Gastroesophageal sphincter (tissue), 4 donors: ENCODE data around the gene PDGFB. TPM values are rescaled to one million over a fixed set of nuclear protein-coding genes. Genes with fewer than 3 reads are reported as not detected.
A peak's percentile ranks its signal among the peaks of the same experiment; 100 is the strongest.

ENCODE experiments used
- ATAC-seq: fragments of 150-250 bp; one replicate; pipeline ENCODE4 v1.9.1; 2016; ENCODE audit warnings: mild to moderate bottlenecking, moderate library complexity
- H3K27ac ChIP-seq, 4 donors: fragments of 200-600 bp; sonication (generic) in 3 of 4; 1 replicate in 3 of 4; 2 replicates in 1 of 4; pipeline ENCODE4 v1.5.1; 2016 to 2019
- H3K27me3 ChIP-seq: fragments of 200-600 bp; sonication (generic); one replicate; pipeline ENCODE4 v1.5.1; 2019
- H3K36me3 ChIP-seq, 2 donors: fragments of 200-600 bp; sonication (generic); one replicate each; pipeline ENCODE4 v1.5.1; 2019; ENCODE audit warnings: control low read depth in 1 of 2
- H3K4me1 ChIP-seq, 3 donors: fragments of 200-600 bp; sonication (generic); 1 replicate in 2 of 3; 2 replicates in 1 of 3; pipeline ENCODE4 v1.5.1; 2016 to 2019; ENCODE audit warnings: control low read depth in 2 of 3
- H3K4me3 ChIP-seq, 2 donors: fragments of 200-600 bp; sonication (generic); one replicate each; pipeline ENCODE4 v1.5.1; 2019; ENCODE audit warnings: mild to moderate bottlenecking in 1 of 2, moderate library complexity in 1 of 2
- H3K9me3 ChIP-seq, 3 donors: fragments of 200-600 bp; sonication (generic); one replicate each; pipeline ENCODE4 v1.5.1; 2017 to 2019; ENCODE audit warnings: control low read depth in 2 of 3
- CTCF ChIP-seq, 4 experiments: fragments of 200-600 bp in 2 of 4; fragments of 450-650 bp in 2 of 4; sonication (generic) in 1 of 4; IDR thresholded peaks; one replicate each; pipeline ENCODE4 v1.5.1; 2017 to 2019; ENCODE audit warnings: antibody characterized with exemption in 4 of 4, mild to moderate bottlenecking in 2 of 4, moderate library complexity in 2 of 4
- EP300 ChIP-seq: sonication (generic); formaldehyde crosslinking; IDR thresholded peaks from one replicate; pipeline ENCODE4 v1.6.1; 2017; ENCODE audit warnings: antibody characterized with exemption, mild to moderate bottlenecking
- POLR2A ChIP-seq, 2 donors: fragments of 450-650 bp; IDR thresholded peaks; one replicate each; pipeline ENCODE4 v1.6.1; 2017; ENCODE audit warnings: antibody characterized with exemption in 2 of 2, mild to moderate bottlenecking in 2 of 2, moderate library complexity in 1 of 2
- POLR2AphosphoS5 ChIP-seq: sonication (generic); formaldehyde crosslinking; IDR thresholded peaks from one replicate; pipeline ENCODE4 v1.6.1; 2017; ENCODE audit warnings: antibody characterized with exemption
- WGBS, 2 donors: methylation state at CpG; one replicate each; pipeline ENCODE4 v1.1.5; 2018; ENCODE audit warnings: low coverage in 1 of 2; 5-methylcytosine and 5-hydroxymethylcytosine counted together
- total RNA-seq, 4 donors: library from RNA; depleted of rRNA; stranded (reverse); fragments of >200 nt; gene quantifications; one replicate each; pipeline ENCODE4 v1.1.0, GENCODE V29; 2016

PDGFB gene
- total RNA-seq, 4 donors from 2014 or later: 7.1 to 27.9 (median 15.1) TPM

GRCh38 chr22:39238561-39238960, 6.2 kb downstream of the PDGFB start:
- H3K4me1 ChIP-seq: peaks cover 0 to 92% (median 18%) of the 10 kb centered on the region in 3 donors
- WGBS, 2 donors: 72 to 88% methylated on average over 2 to 3 of the region's 8 CpGs
- ATAC-seq: no peak
- H3K27ac ChIP-seq: peak overlapping the region in 3 of 4 donors; percentile 73 to 84 (median 74)
- no peak overlapping the region for H3K4me3 ChIP-seq
- H3K9me3 ChIP-seq: no peaks in the 10 kb centered on the region
- H3K27me3 ChIP-seq: peaks cover 46% of the 10 kb centered on the region
- H3K36me3 ChIP-seq: no peaks in the 10 kb centered on the region
- TF ChIP-seq CTCF (IDR thresholded peaks at IDR 0.05): no peak
- TF ChIP-seq EP300: no peak
- no peak for TF ChIP-seq POLR2AphosphoS5
- no peak for TF ChIP-seq POLR2A (IDR thresholded peaks at IDR 0.05)

GRCh38 chr22:39238101-39238466, 6.7 kb downstream of the PDGFB start:
- WGBS, 2 donors: 43% methylated on average over 1 of the region's 5 CpGs; no CpG with 5 or more reads in 1 of the 2 donors
- Histone ChIP-seq H3K36me3 (no peaks in the 10 kb centered on the region), H3K27ac (peak overlapping the region in 3 of 4 donors; percentile 73 to 84 (median 74)), H3K27me3 (peaks cover 43% of the 10 kb centered on the region), H3K4me1 (peaks cover 0 to 92% (median 14%) of the 10 kb centered on the region in 3 donors), H3K9me3 (no peaks in the 10 kb centered on the region), H3K4me3 (no peak overlapping the region)
- ATAC-seq: no peak
- TF ChIP-seq POLR2A (IDR thresholded peaks at IDR 0.05) (no peak), CTCF (IDR thresholded peaks at IDR 0.05) (no peak), POLR2AphosphoS5 (no peak)

DNA sequence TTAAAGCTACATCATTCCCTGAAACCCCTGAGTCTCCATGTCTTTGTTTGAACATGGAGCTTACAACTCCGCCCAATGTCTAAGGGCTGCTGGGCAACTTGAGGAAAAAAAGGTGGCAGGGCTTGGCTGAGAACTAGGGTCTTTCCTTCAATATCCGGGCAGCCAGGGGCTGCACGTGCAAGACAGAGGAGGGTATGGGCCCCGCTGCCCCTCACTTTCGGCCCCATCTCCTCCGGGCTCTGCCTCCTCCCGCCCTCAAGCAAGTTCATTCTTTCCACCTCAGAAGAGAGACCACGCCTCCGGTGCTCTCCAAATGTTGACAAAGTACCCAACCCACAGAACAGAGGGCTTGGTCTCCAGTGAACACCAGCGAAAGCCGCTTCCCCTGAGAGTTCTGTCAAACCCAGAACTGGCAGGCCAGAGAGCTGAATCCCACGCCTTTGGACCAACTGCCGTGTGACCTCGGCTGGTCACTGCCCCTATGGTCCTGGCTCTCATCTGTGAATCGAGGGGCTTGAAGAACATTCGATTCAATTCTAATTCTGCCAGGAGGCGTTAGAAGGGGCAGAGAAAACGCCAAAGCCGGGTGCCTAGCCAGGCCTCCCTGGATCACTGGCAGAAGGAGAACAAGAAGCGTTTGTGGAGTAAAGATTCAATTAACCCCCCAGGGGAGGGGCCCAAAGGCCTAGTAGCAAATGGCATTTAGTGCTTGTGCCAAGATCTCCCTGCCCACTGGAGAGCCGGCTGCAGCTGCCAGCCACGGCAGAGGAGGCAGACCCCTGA, 7.3 kb downstream of the PDGFB start:
- H3K9me3 ChIP-seq: no peaks in the 10 kb centered on the region
- peak overlapping the region in 3 of 4 donors; percentile 73 to 84 (median 74) for H3K27ac ChIP-seq
- TF ChIP-seq POLR2AphosphoS5 (no peak), POLR2A (IDR thresholded peaks at IDR 0.05) (no peak), CTCF (IDR thresholded peaks at IDR 0.05) (no peak), EP300 (no peak)
- no peak for ATAC-seq
- H3K27me3 ChIP-seq: peaks cover 37% of the 10 kb centered on the region
- 60 to 80% methylated on average over 1 to 2 of the region's 22 CpGs for WGBS, 2 donors
- no peaks in the 10 kb centered on the region for H3K36me3 ChIP-seq
- H3K4me3 ChIP-seq: no peak overlapping the region
- H3K4me1 ChIP-seq: peaks cover 0 to 90% (median 14%) of the 10 kb centered on the region in 3 donors

GRCh38 chr22:39236321-39237317, 8.2 kb downstream of the PDGFB start:
- TF ChIP-seq EP300 (no peak), CTCF (IDR thresholded peaks at IDR 0.05) (no peak), POLR2A (IDR thresholded peaks at IDR 0.05) (no peak), POLR2AphosphoS5 (no peak)
- H3K27ac ChIP-seq: peak overlapping the region in 3 of 4 donors; percentile 73 to 84 (median 74)
- 47 to 73% methylated on average over 3 to 13 of the region's 37 CpGs for WGBS, 2 donors
- no peak overlapping the region for H3K4me3 ChIP-seq
- peaks cover 0 to 8% of the 10 kb centered on the region in 2 donors for H3K36me3 ChIP-seq
- peaks cover 28% of the 10 kb centered on the region for H3K27me3 ChIP-seq
- peaks cover 0 to 82% (median 14%) of the 10 kb centered on the region in 3 donors for H3K4me1 ChIP-seq
- ATAC-seq: no peak
- no peaks in the 10 kb centered on the region for H3K9me3 ChIP-seq
